Measurements from ENCODE around the gene CFAP119.

Gene CFAP119

DNA sequence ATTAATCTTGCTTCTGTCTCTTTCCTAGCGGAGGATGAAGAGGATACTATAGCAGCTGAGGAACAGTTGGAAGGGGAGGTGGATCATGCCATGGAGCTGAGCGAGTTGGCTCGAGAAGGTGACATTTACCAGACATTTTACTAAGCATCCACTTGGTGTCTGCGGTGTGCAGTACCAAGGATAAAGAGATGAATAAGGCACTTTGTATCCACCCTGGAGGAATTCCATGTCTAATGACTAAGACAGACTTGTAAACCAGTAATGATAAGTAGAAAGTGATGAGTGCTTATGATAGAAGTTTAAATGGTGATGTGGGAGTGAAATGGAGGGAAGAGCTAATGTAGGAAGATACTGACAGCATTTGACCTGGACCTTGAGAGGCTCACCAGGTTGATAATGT lies 50.9 kb downstream of the CFAP119 start:
- DNase-seq (ENCODE audit: low read depth) = no peak

All from activated gamma-delta T cell treated with anti-CD3 and anti-CD28 coated beads, Interleukin-2, amount 50 U/mL, for 16 hours (primary cell).